Ovary (tissue), 3 donors: ENCODE measurements around the gene PLPP3.

Source experiments
- CTCF ChIP-seq, 3 donors: fragments of 450-650 bp in 2 of 3; fragments of 200-600 bp in 1 of 3; IDR thresholded peaks; one replicate each; pipeline versions ENCODE4 v1.5.1 to v1.8.0; 2016 to 2022; ENCODE audit warnings: antibody characterized with exemption in 3 of 3, mild to moderate bottlenecking in 1 of 3
- EP300 ChIP-seq: sonication (generic); formaldehyde crosslinking; IDR thresholded peaks from one replicate; pipeline ENCODE4 v1.6.1; 2017; ENCODE audit warnings: antibody characterized with exemption
- POLR2A ChIP-seq: fragments of 450-650 bp; IDR thresholded peaks from one replicate; pipeline ENCODE4 v1.6.1; 2017; ENCODE audit warnings: antibody characterized with exemption, mild to moderate bottlenecking, moderate library complexity
- donor health status: DM: no; HTN: no; CAD: no.

GRCh38 chr1:56541408-56541807, 38.0 kb downstream of the PLPP3 start:
- TF ChIP-seq CTCF (IDR thresholded peaks at IDR 0.05) (no peak), EP300 (no peak), POLR2A (no peak)
